GM10266 (cell line): ENCODE results near the gene LONRF2.

Experiments used
- DNase-seq: peaks from one replicate; pipeline ENCODE4 v3.0.0; 2012; ENCODE audit errors: extremely low spot score
- CTCF ChIP-seq: IDR thresholded peaks from 2 replicates; pipeline ENCODE4 v1.5.1; 2012; ENCODE audit warnings: mild to moderate bottlenecking, low read depth; ENCODE audit not compliant: control insufficient read depth, insufficient read depth; ENCODE audit errors: missing control alignments

Gene LONRF2

GRCh38 chr2:100268986-100269385 is 53.3 kb downstream of the LONRF2 start:
- no peak for DNase-seq

GRCh38 chr2:100267751-100268150 is 54.5 kb downstream of the LONRF2 start:
- no peak for TF ChIP-seq CTCF
- no peak for DNase-seq

More at GRCh38 chr2:100268986-100269385, 53.3 kb downstream of the LONRF2 start:
- no peak for TF ChIP-seq CTCF

- TF ChIP-seq CTCF: no peak
- DNase-seq: no peak
Observed at GRCh38 chr2:100266126-100266525, 56.2 kb downstream of the LONRF2 start.

GRCh38 chr2:100265226-100265625 is 57.1 kb downstream of the LONRF2 start:
- no peak for DNase-seq
- no peak for TF ChIP-seq CTCF

GRCh38 chr2:100264651-100265050 is 57.6 kb downstream of the LONRF2 start:
- TF ChIP-seq CTCF: no peak
- no peak for DNase-seq

- DNase-seq: no peak
- TF ChIP-seq CTCF: no peak
Observed at GRCh38 chr2:100264121-100264520, 58.2 kb downstream of the LONRF2 start.

- DNase-seq: peak; percentile 67
- peak; percentile 92 for TF ChIP-seq CTCF
Observed at GRCh38 chr2:100262555-100263320, 59.6 kb downstream of the LONRF2 start.
